ENCODE results near the gene CNTN6. TPM values are rescaled to one million over a fixed set of nuclear protein-coding genes. Genes with fewer than 3 reads are reported as not detected.

The CNTN6 gene
- total and polyA plus RNA-seq, 2 of the 4 experiments (the other 2 are of a cell fraction), result not detected

GRCh38 chr3:1421577-1421976 lies 328.8 kb downstream of the CNTN6 start:
- H3K23ac ChIP-seq (ENCODE audit: low read depth, low read length), result no peak overlapping the region
- no peak for TF ChIP-seq USF2 (IDR thresholded peaks at IDR 0.05; ENCODE audit: low read depth, low read length)
- no peak for TF ChIP-seq CEBPB (IDR thresholded peaks at IDR 0.05; ENCODE audit: low read depth, low read length)
- TF ChIP-seq RAD21 (IDR thresholded peaks at IDR 0.05; ENCODE audit: low read length), result no peak
- TF ChIP-seq, protein P1, sequence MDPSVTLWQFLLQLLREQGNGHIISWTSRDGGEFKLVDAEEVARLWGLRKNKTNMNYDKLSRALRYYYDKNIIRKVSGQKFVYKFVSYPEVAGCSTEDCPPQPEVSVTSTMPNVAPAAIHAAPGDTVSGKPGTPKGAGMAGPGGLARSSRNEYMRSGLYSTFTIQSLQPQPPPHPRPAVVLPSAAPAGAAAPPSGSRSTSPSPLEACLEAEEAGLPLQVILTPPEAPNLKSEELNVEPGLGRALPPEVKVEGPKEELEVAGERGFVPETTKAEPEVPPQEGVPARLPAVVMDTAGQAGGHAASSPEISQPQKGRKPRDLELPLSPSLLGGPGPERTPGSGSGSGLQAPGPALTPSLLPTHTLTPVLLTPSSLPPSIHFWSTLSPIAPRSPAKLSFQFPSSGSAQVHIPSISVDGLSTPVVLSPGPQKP (IDR thresholded peaks at IDR 0.05; ENCODE audit: borderline replicate concordance, low read depth, low read length), result no peak
- H3K4me1 ChIP-seq (ENCODE audit: control insufficient read depth, insufficient read depth, low read length), result no peaks in the 10 kb centered on the region
- in situ Hi-C loops (cut with MboI; ENCODE audit: low sequenced_read_pairs) (no loop called here), intact Hi-C loops (cut with micrococcal nuclease) (no loop called here), dilution Hi-C loops (cut with HindIII; ENCODE audit: low sequenced_read_pairs, unreplicated experiment) (no loop called here)
- no peak overlapping the region for H4K8ac ChIP-seq (ENCODE audit: low read depth in 2 of 2, low read length in 2 of 2)
- H3K27me3 ChIP-seq (ENCODE audit: control insufficient read depth, insufficient read depth, low read length), result no peaks in the 10 kb centered on the region
- WGBS, 2 experiments (ENCODE audit: extremely low coverage in 2 of 2, insufficient read length in 1 of 2), result no CpG with 5 or more reads among the region's 3 CpGs
- no peaks in the 10 kb centered on the region for H4K20me1 ChIP-seq (ENCODE audit: insufficient read depth, low read length)
- POLR2A ChIA-PET (ENCODE audit: unreplicated experiment), result no interaction called here
- CTCF ChIA-PET, result no interaction called here
- no peak overlapping the region for H2AK5ac ChIP-seq (ENCODE audit: low read depth, low read length)
- H2BK120ac ChIP-seq (ENCODE audit: low read depth, low read length), result no peak overlapping the region
- no peaks in the 10 kb centered on the region for H3K79me1 ChIP-seq (ENCODE audit: low read depth in 1 of 2, low read length in 2 of 2)
- no peak overlapping the region for H2BK5ac ChIP-seq (ENCODE audit: low read depth, low read length, poor library complexity, severe bottlenecking)
- H3K36me3 ChIP-seq (ENCODE audit: control insufficient read depth, insufficient read depth, low read length), result no peaks in the 10 kb centered on the region
- H2BK20ac ChIP-seq (ENCODE audit: low read depth, low read length), result no peak overlapping the region
- no peak overlapping the region for H3K56ac ChIP-seq (ENCODE audit: extremely low read depth, insufficient read depth, low read length)
- H3K9me1 ChIP-seq (ENCODE audit: insufficient read depth, low read length), result no peaks in the 10 kb centered on the region
- H2AFZ ChIP-seq (replicated peaks; ENCODE audit: low read length, poor library complexity), result no peak overlapping the region
- no TSS peak for BruUV-seq (replicated peaks)
- no peak overlapping the region for H3K27ac ChIP-seq (ENCODE audit: insufficient read depth, low read length)
- H3K4me3 ChIP-seq (ENCODE audit: insufficient read depth, low read depth, low read length), result no peak overlapping the region
- no peak overlapping the region for H3K14ac ChIP-seq (replicated peaks; ENCODE audit: low read depth, low read length)
- no peak overlapping the region for H2BK15ac ChIP-seq (ENCODE audit: low read depth, low read length)
- H4K5ac ChIP-seq (ENCODE audit: low read depth, low read length), result no peak overlapping the region
- ATAC-seq (ENCODE audit: low read depth) (no peak), DNase-seq (no peak)
- H2AK9ac ChIP-seq (replicated peaks; ENCODE audit: low read depth, low read length, poor library complexity), result no peak overlapping the region
- H3K18ac ChIP-seq (ENCODE audit: low read depth, low read length), result no peak overlapping the region
- H3K4ac ChIP-seq (ENCODE audit: low read depth, low read length), result no peak overlapping the region
- H3K9me3 ChIP-seq (ENCODE audit: control insufficient read depth, insufficient read depth, low read length), result peaks cover 9% of the 10 kb centered on the region
- H3K4me2 ChIP-seq (ENCODE audit: low read depth, low read length), result no peak overlapping the region
- H3K9ac ChIP-seq (ENCODE audit: low read depth, low read length), result no peak overlapping the region
- H4K91ac ChIP-seq (ENCODE audit: insufficient read depth, low read depth, low read length), result no peak overlapping the region
